HepG2 (cell line): ENCODE data around the gene TMEM143. TPM values are rescaled to one million over a fixed set of nuclear protein-coding genes. Genes with fewer than 3 reads are reported as not detected.

Source experiments
- ATAC-seq: fragments of 200-7000 bp; cut with Tn5 transposase; 3 replicates; pipeline ENCODE4 v1.9.1; 2020; ENCODE audit warnings: mild to moderate bottlenecking, moderate library complexity
- BruUV-seq: library from RNA; stranded (reverse); fragments of 400-500 nt; replicated peaks from 2 replicates; lab custom pipeline; 2021; lab: Mats Ljungman, UMichigan
- CTCF ChIA-PET: fragments of 300-600 bp; formaldehyde crosslinking; extraction: SDS; loops from one replicate; lab custom pipeline; 2021; ENCODE audit warnings: low total read pairs, inconsistent platforms, low intra/inter-chr PET ratio; lab: Yijun Ruan, JAX
- POLR2A ChIA-PET: fragments of 350-600 bp; sonication (Branson Sonifier 250); formaldehyde crosslinking; loops from one replicate; lab custom pipeline; 2020; ENCODE audit warnings: antibody characterized with exemption, inconsistent platforms; lab: Yijun Ruan, JAX
- DNase-seq: peaks from one replicate; pipeline ENCODE4 v3.0.0-alpha.2; 2015; ENCODE audit warnings: low spot score
- FAIRE-seq: peaks from 3 replicates; lab custom pipeline; 2011; peaks lifted over from hg19 to GRCh38; lab: Jason Lieb, UNC
- H2AFZ ChIP-seq: one replicate; pipeline ENCODE4 v1.6.1; 2011; ENCODE audit warnings: low read length, inconsistent platforms
- H3K27ac ChIP-seq: fragments of 300-600 bp; 3 replicates; pipeline ENCODE4 v1.8.0; 2011; ENCODE audit warnings: mixed run types, mild to moderate bottlenecking, mixed read lengths, low read length, inconsistent platforms; ENCODE audit not compliant: insufficient read depth; ENCODE audit errors: extremely low read length
- H3K27me3 ChIP-seq, 2 experiments: fragments of 200-600 bp in 1 of 2; 2 replicates in 1 of 2; 3 replicates in 1 of 2; pipeline versions ENCODE4 v1.6.0 to v1.8.0; 2011; ENCODE audit warnings: low read length in 2 of 2, mild to moderate bottlenecking in 2 of 2, moderate library complexity in 2 of 2, inconsistent platforms in 1 of 2; ENCODE audit not compliant: insufficient read depth in 2 of 2, control insufficient read depth in 1 of 2
- H3K36me3 ChIP-seq, 2 experiments: fragments of 200-600 bp in 1 of 2; replicated peaks in 1 of 2; 2 replicates in 1 of 2; 3 replicates in 1 of 2; pipeline versions ENCODE4 v1.5.1 to v1.8.0; 2011; ENCODE audit warnings: low read length in 2 of 2, inconsistent platforms in 1 of 2; ENCODE audit not compliant: insufficient read depth in 2 of 2, control insufficient read depth in 1 of 2
- H3K4me1 ChIP-seq: 2 replicates; pipeline ENCODE4 v1.5.1; 2012; ENCODE audit warnings: low read length, inconsistent platforms; ENCODE audit not compliant: insufficient read depth
- H3K4me2 ChIP-seq: 2 replicates; pipeline ENCODE4 v1.6.0; 2011; ENCODE audit warnings: low read depth, low read length, inconsistent platforms
- H3K4me3 ChIP-seq, 3 experiments: fragments of 200-600 bp in 1 of 3; sonication (generic), shearing (Covaris generic) in 1 of 3; replicated peaks in 1 of 3; 2 replicates each; pipeline ENCODE4 v1.5.1; 2011 to 2016; ENCODE audit warnings: low read length in 3 of 3, inconsistent platforms in 2 of 3, low read depth in 2 of 3, mild to moderate bottlenecking in 2 of 3, control low read depth in 1 of 3, mixed read lengths in 1 of 3; ENCODE audit not compliant: insufficient read depth in 1 of 3
- H3K79me2 ChIP-seq: one replicate; pipeline ENCODE4 v1.6.1; 2011; ENCODE audit warnings: low read length, inconsistent platforms; ENCODE audit not compliant: insufficient read depth
- H3K9ac ChIP-seq: 2 replicates; pipeline ENCODE4 v1.6.0; 2011; ENCODE audit warnings: mild to moderate bottlenecking, low read depth, low read length, inconsistent platforms; ENCODE audit not compliant: insufficient read depth
- H3K9me3 ChIP-seq: 2 replicates; pipeline ENCODE4 v1.5.1; 2012; ENCODE audit warnings: mild to moderate bottlenecking, low read length
- H4K20me1 ChIP-seq: 2 replicates; pipeline ENCODE4 v1.6.0; 2011; ENCODE audit warnings: inconsistent platforms, mild to moderate bottlenecking, low read length, moderate library complexity; ENCODE audit not compliant: insufficient read depth
- CTCF ChIP-seq: sonication (generic); formaldehyde crosslinking; IDR thresholded peaks from 2 replicates; pipeline ENCODE4 v1.5.0; 2020; ENCODE audit warnings: mild to moderate bottlenecking, missing genetic modification reagents, moderate library complexity
- HNRNPK ChIP-seq: fragments of 200-400 bp; formaldehyde crosslinking; IDR thresholded peaks from 2 replicates; pipeline ENCODE4 v1.6.1; 2018; ENCODE audit warnings: low read length, low read depth, moderate library complexity, mild to moderate bottlenecking; ENCODE audit not compliant: poor library complexity, severe bottlenecking
- PHF8 ChIP-seq: sonication (generic); formaldehyde crosslinking; IDR thresholded peaks from 2 replicates; pipeline ENCODE4 v1.5.0; 2020; ENCODE audit warnings: missing genetic modification reagents
- POLR2AphosphoS5 ChIP-seq: IDR thresholded peaks from 2 replicates; pipeline ENCODE4 v1.6.1; 2012; ENCODE audit warnings: low read depth, low read length
- RBM22 ChIP-seq: fragments of 200-400 bp; formaldehyde crosslinking; optimal IDR thresholded peaks from 2 replicates; pipeline ENCODE3; 2017; ENCODE audit warnings: mild to moderate bottlenecking, low read length, moderate library complexity
- SMC3 ChIP-seq: IDR thresholded peaks from 2 replicates; pipeline ENCODE4 v1.6.1; 2011; ENCODE audit warnings: low read length, improper control_type of control experiment
- SRSF1 ChIP-seq: fragments of 200-400 bp; formaldehyde crosslinking; optimal IDR thresholded peaks from 2 replicates; pipeline ENCODE3; 2017; ENCODE audit warnings: mild to moderate bottlenecking, low read depth, low read length, moderate library complexity
- TSC22D2 ChIP-seq: sonication (generic); formaldehyde crosslinking; IDR thresholded peaks from 2 replicates; pipeline ENCODE4 v1.5.1; 2020; ENCODE audit warnings: missing genetic modification reagents, mild to moderate bottlenecking, borderline replicate concordance
- ZBTB33 ChIP-seq: sonication (generic); formaldehyde crosslinking; IDR thresholded peaks from 2 replicates; pipeline ENCODE4 v1.4.0; 2020; ENCODE audit warnings: missing genetic modification reagents
- ZNF138 ChIP-seq: sonication (generic); formaldehyde crosslinking; IDR thresholded peaks from 2 replicates; pipeline ENCODE4 v1.5.0; 2020; ENCODE audit warnings: mild to moderate bottlenecking, low read depth, missing genetic modification reagents
- ZNF44 ChIP-seq: sonication (generic); formaldehyde crosslinking; IDR thresholded peaks from 2 replicates; pipeline ENCODE4 v1.5.1; 2020; ENCODE audit warnings: mild to moderate bottlenecking, missing genetic modification reagents
- ZNF781 ChIP-seq: sonication (generic); formaldehyde crosslinking; IDR thresholded peaks from 2 replicates; pipeline ENCODE4 v1.5.1; 2020; ENCODE audit warnings: borderline replicate concordance, mild to moderate bottlenecking, missing genetic modification reagents; ENCODE audit errors: not compliant biosample characterization
- WGBS: methylation state at CpG from one replicate; pipeline ENCODE4 v1.1.6; 2017; ENCODE audit warnings: low lambda C conversion rate; 5-methylcytosine and 5-hydroxymethylcytosine counted together
- in situ Hi-C: cut with HindIII; loops from 2 replicates; pipeline ENCODE4 v1.10.0; 2017; ENCODE audit warnings: low pct_unique_long_range_greater_than_20kb; ENCODE audit not compliant: extremely low pct_ligation_motif_present
- intact Hi-C: fragments of 100-400 bp; cut with micrococcal nuclease; formaldehyde crosslinking; loops from one replicate; pipeline ENCODE4 v1.10.0; 2022; ENCODE audit not compliant: unreplicated experiment
- polyA plus RNA-seq, 8 experiments: library from polyadenylated mRNA; depleted of rRNA in 3 of 8; stranded (reverse) in 7 of 8; unstranded in 1 of 8; fragments of >200 nt; fragmentation: Illumina TruSeq in 4 of 8; extraction: Trizol in 4 of 8; gene quantifications; 2 replicates each; pipeline versions ENCODE4 v1.2.1 to v1.2.3, GENCODE V29; 2011 to 2016; ENCODE audit warnings: low read depth in 4 of 8, missing spikeins in 1 of 8, mixed read lengths in 1 of 8; ENCODE audit not compliant: insufficient read depth in 1 of 8
- total RNA-seq, 5 experiments: library from RNA; depleted of rRNA; stranded (reverse); fragments of >200 nt; fragmentation: Illumina TruSeq; extraction: Trizol; gene quantifications; 2 replicates each; pipeline ENCODE4 v1.2.3, GENCODE V29; 2016; ENCODE audit warnings: low read depth in 1 of 5

The TMEM143 gene
- total and polyA plus RNA-seq, 2 of the 13 experiments (the other 11 are each of a cell fraction or from before 2014, with no cell fraction given) = 7.7 to 11.3 TPM

DNA sequence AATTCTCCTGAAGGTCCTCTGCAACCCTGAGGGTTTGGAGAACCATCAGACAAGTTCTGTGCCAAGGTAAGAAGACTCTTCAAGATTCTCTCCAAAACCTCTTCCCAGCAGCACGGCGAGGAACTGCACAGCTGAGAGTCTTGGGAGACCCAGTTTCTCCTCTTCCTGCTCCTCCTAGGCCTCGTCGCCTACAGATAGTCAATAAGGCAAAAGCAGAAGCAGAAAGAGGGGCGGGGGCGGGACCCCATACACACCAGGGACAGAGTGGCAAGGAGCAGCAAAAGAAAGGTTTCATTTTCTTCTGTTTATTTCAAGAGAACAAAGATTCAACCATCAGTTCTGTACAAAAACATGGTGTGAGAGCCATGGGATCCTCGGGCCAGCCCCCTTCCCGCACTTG, 18.5 kb upstream of the TMEM143 start (continued):
- no peak for TF ChIP-seq ZNF44 (CRISPR knock-in tag)
- TF ChIP-seq, all 625 proteins: peak for 0

DNA sequence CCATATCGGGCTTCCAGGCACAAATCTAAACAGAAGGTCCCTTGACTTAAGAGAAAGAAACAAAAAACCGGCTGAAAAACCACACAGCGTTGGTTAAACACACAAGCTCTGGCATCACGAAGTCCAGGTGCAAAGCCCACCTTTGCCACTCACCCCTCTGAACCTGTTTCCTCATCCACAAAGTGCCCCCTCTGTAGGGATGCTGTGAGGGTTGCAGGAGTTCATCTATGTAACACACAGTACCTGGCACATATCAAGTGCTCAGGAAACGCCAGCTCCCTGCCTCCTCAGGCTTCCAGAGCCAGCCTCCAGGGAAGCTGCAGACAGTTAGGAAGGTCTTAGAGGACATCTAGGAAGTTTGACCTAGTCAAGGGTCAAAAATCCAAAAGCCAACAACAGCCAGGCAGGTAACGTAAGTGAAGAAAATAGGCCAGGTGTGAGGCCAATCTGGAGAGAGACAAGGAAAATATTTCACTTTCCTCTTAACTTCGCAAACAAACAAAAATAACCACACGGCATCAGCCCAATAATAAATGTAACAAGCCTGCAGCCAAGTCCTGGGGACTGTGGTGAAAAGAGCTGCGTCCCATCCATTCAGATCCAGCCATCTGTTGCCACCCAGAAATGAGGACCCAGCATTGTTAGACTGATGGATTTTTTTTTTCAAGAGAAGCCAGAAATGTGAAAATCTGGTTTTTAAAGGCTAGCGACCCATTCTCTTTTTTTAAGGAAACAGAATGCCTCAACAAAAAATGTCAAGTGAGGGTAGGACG, 17.6 kb upstream of the TMEM143 start:
- DNase-seq = no peak
- no peaks in the 10 kb centered on the region for H3K9me3 ChIP-seq
- H3K4me3 ChIP-seq = no peak overlapping the region
- 84% methylated on average over 11 of the region's 11 CpGs for WGBS
- BruUV-seq = no TSS peak
- in situ Hi-C loops = no loop called here
- CTCF ChIA-PET = interaction anchor here (0.7 to 0.9 kb wide), 2 partner anchors 30 kb away, joined by 3 read pairs; no protein-coding TSS in a partner anchor
- peak; percentile 50 for TF ChIP-seq RBM22
- TF ChIP-seq HNRNPK = no peak
- TF ChIP-seq ZBTB33 = no peak
- no peak for TF ChIP-seq ZNF138
- no peak for TF ChIP-seq PHF8 (CRISPR knock-in tag)
- no peak for TF ChIP-seq SRSF1
- TF ChIP-seq SMC3 = peak; percentile 18; the same call in 1 of the 2 replicates
- TF ChIP-seq ZNF781 (CRISPR knock-in tag) = no peak
- peak; percentile 20; the same call in 1 of the 2 replicates for TF ChIP-seq POLR2AphosphoS5
- TF ChIP-seq CTCF (CRISPR knock-in tag) = peak; percentile 20
- TF ChIP-seq TSC22D2 (CRISPR knock-in tag) = no peak
- FAIRE-seq = no peak
- H3K4me2 ChIP-seq = no peak overlapping the region
- intact Hi-C loops = no loop called here
- no peak overlapping the region for H3K9ac ChIP-seq
- no peak overlapping the region for H3K27ac ChIP-seq
- POLR2A ChIA-PET = no interaction called here
- peak; percentile 50 for ATAC-seq
- H3K4me1 ChIP-seq = no peaks in the 10 kb centered on the region
- H3K36me3 ChIP-seq = peaks cover 20 to 28% of the 10 kb centered on the region in 2 experiments
- no peaks in the 10 kb centered on the region for H3K79me2 ChIP-seq
- no peak overlapping the region for H2AFZ ChIP-seq
- H4K20me1 ChIP-seq = no peaks in the 10 kb centered on the region
- H3K27me3 ChIP-seq = no peaks in the 10 kb centered on the region
